SK-N-SH (cell line): ENCODE measurements around the gene NAALAD2. TPM values are rescaled to one million over a fixed set of nuclear protein-coding genes. Genes with fewer than 3 reads are reported as not detected.

Experiments used
- CTCF ChIA-PET: fragments of 300-600, 350-600 bp; formaldehyde crosslinking; extraction: SDS; loops from one replicate; lab custom pipeline; 2021; lab: Yijun Ruan, JAX
- POLR2A ChIA-PET: fragments of 350-600 bp; sonication (Branson Sonifier 250); formaldehyde crosslinking; extraction: SDS; loops from one replicate; lab custom pipeline; 2020; ENCODE audit warnings: antibody characterized with exemption, inconsistent platforms; lab: Yijun Ruan, JAX
- DNase-seq: peaks from one replicate; pipeline ENCODE4 v3.0.0; 2012
- H2AFZ ChIP-seq: fragments of 200-600 bp; sonication (generic); 2 replicates; pipeline ENCODE4 v1.8.1; 2016; ENCODE audit warnings: antibody characterized with exemption, mild to moderate bottlenecking, low read depth
- H3F3A ChIP-seq: fragments of 200-600 bp; sonication (generic); replicated peaks from 2 replicates; pipeline ENCODE3; 2016; ENCODE audit warnings: antibody characterized with exemption, mild to moderate bottlenecking; ENCODE audit not compliant: insufficient read depth
- H3K27ac ChIP-seq, 2 experiments: fragments of 200-500 bp in 1 of 2; fragments of 200-600 bp in 1 of 2; sonication (Bioruptor generic) in 1 of 2; sonication (generic), shearing (Covaris generic) in 1 of 2; 2 replicates each; pipeline versions ENCODE4 v1.5.1 to v1.6.1; 2014 to 2016; ENCODE audit warnings: low read depth in 2 of 2, inconsistent platforms in 1 of 2, low read length in 1 of 2, mild to moderate bottlenecking in 1 of 2, mixed read lengths in 1 of 2
- H3K27me3 ChIP-seq: fragments of 200-600 bp; sonication (generic), shearing (Covaris generic); 2 replicates; pipeline ENCODE4 v1.6.1; 2016; ENCODE audit warnings: mixed run types; ENCODE audit not compliant: insufficient read depth
- H3K36me3 ChIP-seq, 2 experiments: fragments of 200-500 bp in 1 of 2; fragments of 200-600 bp in 1 of 2; sonication (Bioruptor generic) in 1 of 2; sonication (generic) in 1 of 2; replicated peaks in 1 of 2; 2 replicates each; pipeline versions ENCODE3 to v1.5.1; 2014 to 2016; ENCODE audit warnings: low read length in 1 of 2, mild to moderate bottlenecking in 1 of 2; ENCODE audit not compliant: insufficient read depth in 2 of 2, control insufficient read depth in 1 of 2
- H3K4me1 ChIP-seq, 2 experiments: fragments of 200-500 bp in 1 of 2; fragments of 200-600 bp in 1 of 2; sonication (Bioruptor generic) in 1 of 2; sonication (generic), shearing (Covaris generic) in 1 of 2; 2 replicates each; pipeline versions ENCODE4 v1.5.1 to v1.6.1; 2014 to 2016; ENCODE audit warnings: low read depth in 1 of 2, low read length in 1 of 2, mixed run types in 1 of 2; ENCODE audit not compliant: insufficient read depth in 2 of 2, control insufficient read depth in 1 of 2
- H3K4me2 ChIP-seq: fragments of 200-600 bp; sonication (generic), shearing (Covaris generic); 2 replicates; pipeline ENCODE4 v1.6.1; 2017; ENCODE audit warnings: mixed run types
- H3K4me3 ChIP-seq, 2 experiments: fragments of 200-500 bp in 1 of 2; fragments of 200-600 bp in 1 of 2; sonication (Bioruptor generic) in 1 of 2; sonication (generic), shearing (Covaris generic) in 1 of 2; 2 replicates each; pipeline versions ENCODE4 v1.5.1 to v1.8.1; 2014 to 2016; ENCODE audit warnings: low read depth in 2 of 2, inconsistent platforms in 1 of 2, low read length in 1 of 2, mild to moderate bottlenecking in 1 of 2, mixed read lengths in 1 of 2, moderate library complexity in 1 of 2
- H3K79me2 ChIP-seq: fragments of 200-600 bp; sonication (generic); 2 replicates; pipeline ENCODE4 v1.8.1; 2017; ENCODE audit warnings: mild to moderate bottlenecking; ENCODE audit not compliant: insufficient read depth
- H3K9ac ChIP-seq: fragments of 200-600 bp; sonication (generic); 2 replicates; pipeline ENCODE4 v1.6.1; 2017; ENCODE audit warnings: mixed run types
- H3K9me2 ChIP-seq: fragments of 200-600 bp; sonication (generic); 2 replicates; pipeline ENCODE4 v1.6.1; 2017; ENCODE audit warnings: mixed run types
- H3K9me3 ChIP-seq: fragments of 200-600 bp; sonication (generic); 2 replicates; pipeline ENCODE4 v1.6.1; 2017; ENCODE audit warnings: mixed run types, mild to moderate bottlenecking, moderate library complexity
- H4K20me1 ChIP-seq: fragments of 200-600 bp; sonication (generic); 2 replicates; pipeline ENCODE4 v1.6.1; 2017; ENCODE audit warnings: mild to moderate bottlenecking, mixed run types; ENCODE audit not compliant: insufficient read depth
- EP300 ChIP-seq, 2 experiments: IDR thresholded peaks; 2 replicates each; pipeline versions ENCODE4 v1.4.0 to v1.6.1; 2012; ENCODE audit warnings: borderline replicate concordance in 1 of 2, low read depth in 1 of 2, low read length in 1 of 2
- FOXM1 ChIP-seq: IDR thresholded peaks from 2 replicates; pipeline ENCODE4 v1.4.0; 2012; ENCODE audit warnings: low read depth, mild to moderate bottlenecking
- GABPA ChIP-seq: IDR thresholded peaks from 2 replicates; pipeline ENCODE4 v1.4.0; 2012; ENCODE audit warnings: low read depth, mild to moderate bottlenecking
- JUND ChIP-seq: IDR thresholded peaks from 2 replicates; pipeline ENCODE4 v1.4.0; 2012
- MAX ChIP-seq: IDR thresholded peaks from 2 replicates; pipeline ENCODE4 v1.4.0; 2012; ENCODE audit warnings: low read depth
- MEF2A ChIP-seq: IDR thresholded peaks from 2 replicates; pipeline ENCODE4 v1.4.0; 2012; ENCODE audit warnings: low read depth, borderline replicate concordance
- NRF1 ChIP-seq: IDR thresholded peaks from 2 replicates; pipeline ENCODE4 v1.6.1; 2012; ENCODE audit warnings: low read depth, mild to moderate bottlenecking, low read length
- RAD21 ChIP-seq: IDR thresholded peaks from 2 replicates; pipeline ENCODE4 v1.6.1; 2012; ENCODE audit warnings: mild to moderate bottlenecking, low read length
- REST ChIP-seq: IDR thresholded peaks from 2 replicates; pipeline ENCODE4 v1.6.1; 2012; ENCODE audit warnings: mild to moderate bottlenecking, low read depth, low read length, moderate library complexity
- RFX5 ChIP-seq: IDR thresholded peaks from 2 replicates; pipeline ENCODE4 v1.6.1; 2012; ENCODE audit warnings: mild to moderate bottlenecking, improper control_type of control experiment, low read length
- SIN3A ChIP-seq: IDR thresholded peaks from 2 replicates; pipeline ENCODE4 v1.6.1; 2012; ENCODE audit warnings: low read depth, mild to moderate bottlenecking, low read length, moderate library complexity, borderline replicate concordance
- TEAD4 ChIP-seq: IDR thresholded peaks from 2 replicates; pipeline ENCODE4 v1.4.0; 2012; ENCODE audit warnings: mild to moderate bottlenecking, borderline replicate concordance; ENCODE audit not compliant: insufficient read depth
- USF2 ChIP-seq: fragments of 150-350 bp; IDR thresholded peaks from 2 replicates; pipeline ENCODE4 v1.6.1; 2017; ENCODE audit warnings: antibody characterized with exemption, low read length, low read depth, borderline replicate concordance
- YY1 ChIP-seq: IDR thresholded peaks from 2 replicates; pipeline ENCODE4 v1.4.0; 2012; ENCODE audit warnings: low read depth, mild to moderate bottlenecking
- WGBS: methylation state at CpG from one replicate; pipeline ENCODE4 v1.1.6; 2017; ENCODE audit warnings: low lambda C conversion rate; 5-methylcytosine and 5-hydroxymethylcytosine counted together
- polyA plus RNA-seq, 3 experiments: library from polyadenylated mRNA; depleted of rRNA; stranded (reverse); fragments of >200 nt; gene quantifications; 2 replicates each; pipeline ENCODE4 v1.2.3, GENCODE V29; 2012
- TF ChIP-seq, protein P1 (sequence below): fragments of 200-600 bp; sonication (generic); IDR thresholded peaks from 2 replicates; pipeline ENCODE4 v1.6.1; 2017; ENCODE audit warnings: antibody characterized with exemption, mild to moderate bottlenecking, moderate library complexity

NAALAD2 gene
- polyA plus RNA-seq, 1 of the 3 experiments (the other 2 are of a cell fraction): 0.74 TPM

- H3K27ac ChIP-seq: no peak overlapping the region
- no peak overlapping the region for H3K4me2 ChIP-seq
- ChIA-PET POLR2A (no interaction called here), CTCF (interaction anchor here (1.0 to 1.3 kb wide), 3 partner anchors 10 to 30 kb away, joined by 3 read pairs; no protein-coding TSS in a partner anchor)
- no peaks in the 10 kb centered on the region for H3K9me2 ChIP-seq
- H3K4me1 ChIP-seq: no peaks in the 10 kb centered on the region
- no peaks in the 10 kb centered on the region for H3K36me3 ChIP-seq
- no peaks in the 10 kb centered on the region for H3K79me2 ChIP-seq
- no peak for DNase-seq
- H3K9me3 ChIP-seq: no peaks in the 10 kb centered on the region
- H2AFZ ChIP-seq: no peak overlapping the region
- no peaks in the 10 kb centered on the region for H3K27me3 ChIP-seq
- no peak overlapping the region for H3K9ac ChIP-seq
- no peak overlapping the region for H3K4me3 ChIP-seq
- 85% methylated on average over 2 of the region's 2 CpGs for WGBS
- TF ChIP-seq JUND: no peak
- TF ChIP-seq MEF2A: no peak
- TF ChIP-seq USF2: no peak
- no peak for TF ChIP-seq RAD21
- TF ChIP-seq MAX: no peak
- TF ChIP-seq FOXM1: no peak
- TF ChIP-seq GABPA: no peak
- no peak for TF ChIP-seq EP300 (IDR thresholded peaks at IDR 0.05; ENCODE audit: borderline replicate concordance in 1 of 2, low read depth in 1 of 2, low read length in 1 of 2)
- TF ChIP-seq, protein P1, sequence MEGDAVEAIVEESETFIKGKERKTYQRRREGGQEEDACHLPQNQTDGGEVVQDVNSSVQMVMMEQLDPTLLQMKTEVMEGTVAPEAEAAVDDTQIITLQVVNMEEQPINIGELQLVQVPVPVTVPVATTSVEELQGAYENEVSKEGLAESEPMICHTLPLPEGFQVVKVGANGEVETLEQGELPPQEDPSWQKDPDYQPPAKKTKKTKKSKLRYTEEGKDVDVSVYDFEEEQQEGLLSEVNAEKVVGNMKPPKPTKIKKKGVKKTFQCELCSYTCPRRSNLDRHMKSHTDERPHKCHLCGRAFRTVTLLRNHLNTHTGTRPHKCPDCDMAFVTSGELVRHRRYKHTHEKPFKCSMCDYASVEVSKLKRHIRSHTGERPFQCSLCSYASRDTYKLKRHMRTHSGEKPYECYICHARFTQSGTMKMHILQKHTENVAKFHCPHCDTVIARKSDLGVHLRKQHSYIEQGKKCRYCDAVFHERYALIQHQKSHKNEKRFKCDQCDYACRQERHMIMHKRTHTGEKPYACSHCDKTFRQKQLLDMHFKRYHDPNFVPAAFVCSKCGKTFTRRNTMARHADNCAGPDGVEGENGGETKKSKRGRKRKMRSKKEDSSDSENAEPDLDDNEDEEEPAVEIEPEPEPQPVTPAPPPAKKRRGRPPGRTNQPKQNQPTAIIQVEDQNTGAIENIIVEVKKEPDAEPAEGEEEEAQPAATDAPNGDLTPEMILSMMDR: no peak
- no peak for TF ChIP-seq REST
- no peak for TF ChIP-seq NRF1
- no peak for TF ChIP-seq TEAD4
- no peak for TF ChIP-seq RFX5
- no peak for TF ChIP-seq SIN3A
- no peak for TF ChIP-seq YY1
- no peaks in the 10 kb centered on the region for H3F3A ChIP-seq
- H4K20me1 ChIP-seq: no peaks in the 10 kb centered on the region
These were observed 100.5 kb downstream of the NAALAD2 start for GRCh38 chr11:90234977-90235376.
